Measurements from ENCODE around the gene CELSR1.

CELSR1 gene

DNA sequence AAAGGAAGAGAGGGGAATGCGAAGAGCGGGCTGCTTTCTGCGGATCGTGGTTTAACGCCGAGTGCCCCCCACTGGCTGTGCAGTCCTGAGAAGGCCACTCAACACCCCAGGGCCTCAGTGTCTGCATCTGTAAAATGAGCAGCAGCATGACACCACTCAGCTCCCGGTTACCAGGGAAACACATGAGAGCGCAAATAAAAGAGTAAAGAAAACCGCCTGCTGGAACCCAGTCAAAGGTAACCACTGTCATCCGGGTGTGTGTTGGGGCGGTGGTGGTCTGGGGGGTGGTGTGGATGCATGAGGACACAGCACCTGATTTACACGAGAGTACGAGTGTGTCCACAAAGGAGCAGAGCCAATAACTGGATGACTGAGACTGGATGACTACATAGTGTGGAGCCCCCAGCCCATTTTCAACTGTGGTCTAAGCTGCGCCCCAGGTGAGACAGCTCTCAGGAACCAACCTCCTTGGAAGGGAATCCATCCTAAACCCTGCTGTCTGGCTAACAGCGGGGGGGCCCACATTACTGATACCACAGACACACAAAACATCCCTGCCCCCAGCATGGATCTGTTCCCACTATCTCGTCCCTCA, 5.7 kb downstream of the CELSR1 start:
- Histone ChIP-seq H4K8ac (ENCODE audit: low read depth, low read length) (no peak overlapping the region), H3K14ac (ENCODE audit: low read length) (no peak overlapping the region), H2BK120ac (ENCODE audit: insufficient read depth, low read length, poor library complexity) (no peak overlapping the region), H3K79me2 (ENCODE audit: control insufficient read depth, insufficient read depth, low read length, poor library complexity) (no peaks in the 10 kb centered on the region), H3K79me1 (ENCODE audit: low read length) (no peaks in the 10 kb centered on the region), H3K4me1 (ENCODE audit: control insufficient read depth in 1 of 2, insufficient read depth in 2 of 2, low read length in 2 of 2) (peaks cover 9 to 17% of the 10 kb centered on the region in 2 experiments), H3K27ac (ENCODE audit: low read depth, low read length) (no peak overlapping the region), H4K91ac (ENCODE audit: low read depth, low read length) (no peak overlapping the region), H4K12ac (ENCODE audit: low read depth, low read length) (no peak overlapping the region), H3K4ac (ENCODE audit: low read depth, low read length) (no peak overlapping the region), H3K27me3 (ENCODE audit: insufficient read depth, low read length) (peaks cover 13% of the 10 kb centered on the region), H3K4me3 (ENCODE audit: low read depth, low read length) (no peak overlapping the region), H3K18ac (ENCODE audit: low read length) (no peak overlapping the region), H2BK5ac (ENCODE audit: low read depth, low read length, poor library complexity) (no peak overlapping the region), H3K23ac (ENCODE audit: low read length) (no peak overlapping the region), H3K36me3 (ENCODE audit: control insufficient read depth in 1 of 2, insufficient read depth in 2 of 2, low read length in 2 of 2) (peaks cover 19 to 31% of the 10 kb centered on the region in 2 experiments), H2AK5ac (ENCODE audit: low read length) (no peak overlapping the region), H2BK12ac (ENCODE audit: low read length) (no peak overlapping the region), H2AFZ (ENCODE audit: insufficient read depth, low read length, poor library complexity) (no peak overlapping the region), H3K9me3 (ENCODE audit: insufficient read depth, low read depth, low read length) (peaks cover 31% of the 10 kb centered on the region), H3K4me2 (ENCODE audit: low read length) (no peak overlapping the region), H3K9ac (ENCODE audit: low read length) (no peak overlapping the region)
- WGBS (ENCODE audit: extremely low coverage, insufficient coverage, insufficient read length), result no CpG with 5 or more reads among the region's 16 CpGs
- DNase-seq, result no peak

DNA sequence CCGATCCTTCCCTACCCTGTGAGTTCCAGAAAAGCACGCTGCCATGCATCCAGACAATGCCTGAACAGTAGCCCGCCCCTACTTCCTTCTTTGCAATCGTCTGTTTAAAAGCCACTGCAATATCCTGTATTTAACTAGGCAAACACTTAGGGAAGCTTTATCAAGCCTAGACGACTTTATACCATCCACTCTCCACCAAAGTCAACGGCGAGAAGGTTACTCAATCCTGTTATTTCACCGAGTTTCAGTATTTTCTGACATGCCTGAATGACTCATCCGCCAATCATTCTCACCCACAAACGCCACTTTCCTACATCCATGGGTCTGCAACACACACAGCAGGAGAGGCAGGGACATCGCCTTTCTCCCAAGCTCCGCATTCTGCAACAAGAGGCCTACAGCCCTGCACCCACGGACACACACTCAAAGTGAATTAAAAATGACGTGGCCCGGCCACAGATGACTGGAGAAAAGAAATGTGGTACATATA, 9.3 kb downstream of the CELSR1 start:
- Histone ChIP-seq H4K8ac (ENCODE audit: low read depth, low read length) (no peak overlapping the region), H3K18ac (ENCODE audit: low read length) (no peak overlapping the region), H3K79me1 (ENCODE audit: low read length) (no peaks in the 10 kb centered on the region), H3K27me3 (ENCODE audit: insufficient read depth, low read length) (no peaks in the 10 kb centered on the region), H3K4me2 (ENCODE audit: low read length) (peak overlapping the region; percentile 8), H3K14ac (ENCODE audit: low read length) (no peak overlapping the region), H2AFZ (ENCODE audit: insufficient read depth, low read length, poor library complexity) (no peak overlapping the region), H4K91ac (ENCODE audit: low read depth, low read length) (no peak overlapping the region), H4K12ac (ENCODE audit: low read depth, low read length) (no peak overlapping the region), H3K9me3 (ENCODE audit: insufficient read depth, low read depth, low read length) (no peaks in the 10 kb centered on the region), H3K4me3 (ENCODE audit: low read depth, low read length) (no peak overlapping the region), H3K23ac (ENCODE audit: low read length) (no peak overlapping the region), H2BK120ac (ENCODE audit: insufficient read depth, low read length, poor library complexity) (no peak overlapping the region), H3K4ac (ENCODE audit: low read depth, low read length) (no peak overlapping the region), H2AK5ac (ENCODE audit: low read length) (no peak overlapping the region), H3K4me1 (ENCODE audit: control insufficient read depth in 1 of 2, insufficient read depth in 2 of 2, low read length in 2 of 2) (peaks cover 14 to 17% of the 10 kb centered on the region in 2 experiments), H3K9ac (ENCODE audit: low read length) (no peak overlapping the region), H3K36me3 (ENCODE audit: control insufficient read depth in 1 of 2, insufficient read depth in 2 of 2, low read length in 2 of 2) (peaks cover 0 to under 1% of the 10 kb centered on the region in 2 experiments), H2BK12ac (ENCODE audit: low read length) (no peak overlapping the region), H2BK5ac (ENCODE audit: low read depth, low read length, poor library complexity) (no peak overlapping the region), H3K27ac (ENCODE audit: low read depth, low read length) (no peak overlapping the region), H3K79me2 (ENCODE audit: control insufficient read depth, insufficient read depth, low read length, poor library complexity) (no peaks in the 10 kb centered on the region)
- no CpG with 5 or more reads among the region's 15 CpGs for WGBS (ENCODE audit: extremely low coverage, insufficient coverage, insufficient read length)
- DNase-seq, result peak; percentile 60 to 84

DNA sequence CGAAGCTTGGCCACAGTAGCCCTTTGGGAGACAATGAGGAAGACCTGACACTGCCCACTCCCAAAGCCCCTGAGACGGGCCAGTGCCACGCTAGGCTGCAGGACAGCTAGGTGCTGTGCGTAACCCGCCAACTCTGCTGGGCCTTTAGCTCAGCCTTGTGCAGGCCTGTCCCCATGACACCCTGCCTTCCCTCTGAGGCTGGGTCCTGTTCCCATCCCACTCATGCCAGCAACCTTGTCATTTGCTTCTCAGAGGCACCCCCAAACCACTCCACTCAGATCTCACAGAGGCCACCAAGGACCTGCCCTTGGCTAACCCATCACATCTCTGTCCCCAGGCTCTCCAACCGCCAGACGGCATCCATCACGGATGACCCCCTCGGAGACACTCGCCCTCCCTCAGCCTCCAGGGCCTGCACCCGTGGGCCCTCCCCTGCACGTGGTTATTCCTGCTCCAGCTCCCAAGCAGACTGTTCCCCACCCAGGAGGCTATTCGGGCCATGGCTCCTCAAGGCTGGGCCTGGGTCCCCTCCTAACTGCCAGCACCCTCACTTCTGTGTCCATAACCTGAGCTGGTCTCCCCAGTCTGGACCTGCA, 11.1 kb downstream of the CELSR1 start:
- no CpG with 5 or more reads among the region's 13 CpGs for WGBS (ENCODE audit: extremely low coverage, insufficient coverage, insufficient read length)
- Histone ChIP-seq H2AK5ac (ENCODE audit: low read length) (no peak overlapping the region), H3K79me1 (ENCODE audit: low read length) (no peaks in the 10 kb centered on the region), H3K4me2 (ENCODE audit: low read length) (no peak overlapping the region), H3K79me2 (ENCODE audit: control insufficient read depth, insufficient read depth, low read length, poor library complexity) (no peaks in the 10 kb centered on the region), H2BK12ac (ENCODE audit: low read length) (no peak overlapping the region), H4K12ac (ENCODE audit: low read depth, low read length) (no peak overlapping the region), H3K4me3 (ENCODE audit: low read depth, low read length) (no peak overlapping the region), H2BK120ac (ENCODE audit: insufficient read depth, low read length, poor library complexity) (no peak overlapping the region), H4K8ac (ENCODE audit: low read depth, low read length) (no peak overlapping the region), H2AFZ (ENCODE audit: insufficient read depth, low read length, poor library complexity) (no peak overlapping the region), H3K23ac (ENCODE audit: low read length) (no peak overlapping the region), H3K18ac (ENCODE audit: low read length) (peak overlapping the region; percentile 0), H2BK5ac (ENCODE audit: low read depth, low read length, poor library complexity) (no peak overlapping the region), H3K27ac (ENCODE audit: low read depth, low read length) (no peak overlapping the region), H3K4me1 (ENCODE audit: control insufficient read depth in 1 of 2, insufficient read depth in 2 of 2, low read length in 2 of 2) (peaks cover 11 to 12% of the 10 kb centered on the region in 2 experiments), H3K4ac (ENCODE audit: low read depth, low read length) (no peak overlapping the region), H3K36me3 (ENCODE audit: control insufficient read depth in 1 of 2, insufficient read depth in 2 of 2, low read length in 2 of 2) (no peaks in the 10 kb centered on the region), H3K9ac (ENCODE audit: low read length) (no peak overlapping the region), H4K91ac (ENCODE audit: low read depth, low read length) (no peak overlapping the region), H3K14ac (ENCODE audit: low read length) (no peak overlapping the region), H3K27me3 (ENCODE audit: insufficient read depth, low read length) (no peaks in the 10 kb centered on the region), H3K9me3 (ENCODE audit: insufficient read depth, low read depth, low read length) (no peaks in the 10 kb centered on the region)
- DNase-seq, result no peak

DNA sequence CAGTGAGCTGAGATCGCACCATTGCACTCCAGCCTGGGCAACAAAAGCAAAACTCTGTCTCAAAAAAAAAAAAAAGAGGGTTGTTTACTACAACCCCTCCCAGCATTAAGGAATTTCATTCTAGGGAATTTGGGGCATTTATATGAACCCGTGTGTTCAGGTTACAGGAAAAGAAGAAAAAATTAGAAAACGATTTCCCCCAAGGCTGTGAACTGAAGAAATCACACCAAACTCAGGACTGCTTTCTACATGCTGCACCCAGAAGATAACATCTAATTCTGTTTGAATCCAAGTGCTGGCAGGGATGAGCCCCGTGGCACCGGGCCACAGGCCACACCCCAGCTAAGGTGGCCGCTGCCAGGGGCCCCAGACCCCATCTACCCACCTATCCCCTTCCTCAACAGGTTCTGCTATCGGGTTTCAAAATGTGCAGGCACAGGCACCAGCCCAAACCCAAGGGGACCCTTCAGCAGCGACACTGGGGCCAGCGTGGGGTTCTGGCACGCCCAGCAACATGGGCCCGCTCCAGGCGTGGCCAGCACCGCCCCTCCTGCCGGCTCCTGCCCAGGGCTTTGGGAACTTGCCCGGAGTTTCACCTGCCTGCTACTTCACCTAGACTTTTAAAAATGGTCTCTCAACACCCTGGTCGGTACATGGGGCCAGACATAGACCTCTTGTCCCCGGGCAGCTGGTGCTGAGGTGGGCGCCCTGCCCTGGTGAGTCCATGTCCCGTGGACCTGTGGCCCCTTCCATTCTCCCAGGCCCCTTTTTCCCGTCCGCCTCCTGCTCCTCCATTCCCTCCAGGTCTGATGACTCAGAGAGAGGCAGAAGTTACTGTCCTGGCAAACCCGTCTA, 11.8 kb downstream of the CELSR1 start:
- no CpG with 5 or more reads among the region's 22 CpGs for WGBS (ENCODE audit: extremely low coverage, insufficient coverage, insufficient read length)
- Histone ChIP-seq H2BK120ac (ENCODE audit: insufficient read depth, low read length, poor library complexity) (no peak overlapping the region), H3K9ac (ENCODE audit: low read length) (no peak overlapping the region), H3K4me2 (ENCODE audit: low read length) (no peak overlapping the region), H3K79me2 (ENCODE audit: control insufficient read depth, insufficient read depth, low read length, poor library complexity) (no peaks in the 10 kb centered on the region), H4K12ac (ENCODE audit: low read depth, low read length) (no peak overlapping the region), H3K23ac (ENCODE audit: low read length) (no peak overlapping the region), H4K8ac (ENCODE audit: low read depth, low read length) (no peak overlapping the region), H2BK5ac (ENCODE audit: low read depth, low read length, poor library complexity) (no peak overlapping the region), H2BK12ac (ENCODE audit: low read length) (no peak overlapping the region), H2AFZ (ENCODE audit: insufficient read depth, low read length, poor library complexity) (no peak overlapping the region), H3K14ac (ENCODE audit: low read length) (no peak overlapping the region), H3K4me3 (ENCODE audit: low read depth, low read length) (no peak overlapping the region), H3K79me1 (ENCODE audit: low read length) (no peaks in the 10 kb centered on the region), H4K91ac (ENCODE audit: low read depth, low read length) (no peak overlapping the region), H3K18ac (ENCODE audit: low read length) (no peak overlapping the region), H3K27ac (ENCODE audit: low read depth, low read length) (no peak overlapping the region), H3K27me3 (ENCODE audit: insufficient read depth, low read length) (no peaks in the 10 kb centered on the region), H3K4ac (ENCODE audit: low read depth, low read length) (no peak overlapping the region), H2AK5ac (ENCODE audit: low read length) (no peak overlapping the region), H3K4me1 (ENCODE audit: control insufficient read depth in 1 of 2, insufficient read depth in 2 of 2, low read length in 2 of 2) (peaks cover 11 to 12% of the 10 kb centered on the region in 2 experiments), H3K9me3 (ENCODE audit: insufficient read depth, low read depth, low read length) (no peaks in the 10 kb centered on the region), H3K36me3 (ENCODE audit: control insufficient read depth in 1 of 2, insufficient read depth in 2 of 2, low read length in 2 of 2) (no peaks in the 10 kb centered on the region)
- DNase-seq, result no peak

Data from trophoblast cell (in vitro differentiated cells and primary cell).